Measurements from ENCODE around the gene OR1E1. TPM values are rescaled to one million over a fixed set of nuclear protein-coding genes. Genes with fewer than 3 reads are reported as not detected.
"Not testable (repeated sequence)": the region's sequence is repeated elsewhere in the genome, so short reads cannot be mapped to it uniquely, and the experiment has no call there.

The OR1E1 gene
- total and polyA plus RNA-seq, 3 donors from 2014 or later, result 0.25 to 0.63 TPM; not detected in 1

DNA sequence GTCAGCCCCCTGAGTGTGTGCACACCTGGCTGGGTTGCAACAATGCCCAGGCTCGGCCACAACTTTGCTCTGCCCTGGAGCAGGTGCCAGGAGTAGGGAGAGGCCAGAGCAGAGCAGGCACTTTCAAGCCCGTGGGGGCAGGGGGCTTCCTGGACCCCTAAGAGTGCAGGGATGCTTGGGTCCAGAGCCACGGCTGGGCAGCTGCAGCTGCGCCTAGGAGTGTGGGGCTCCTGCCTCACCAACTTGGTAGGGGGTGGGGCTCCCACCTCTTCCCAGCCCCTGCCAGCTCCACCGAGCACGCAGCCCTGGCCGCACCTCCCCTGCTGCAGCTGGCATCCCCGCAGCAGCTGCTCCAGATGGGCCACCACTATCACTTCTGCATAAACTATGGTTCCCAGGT, 19.9 kb downstream of the OR1E1 start:
- TF ChIP-seq, protein P1, sequence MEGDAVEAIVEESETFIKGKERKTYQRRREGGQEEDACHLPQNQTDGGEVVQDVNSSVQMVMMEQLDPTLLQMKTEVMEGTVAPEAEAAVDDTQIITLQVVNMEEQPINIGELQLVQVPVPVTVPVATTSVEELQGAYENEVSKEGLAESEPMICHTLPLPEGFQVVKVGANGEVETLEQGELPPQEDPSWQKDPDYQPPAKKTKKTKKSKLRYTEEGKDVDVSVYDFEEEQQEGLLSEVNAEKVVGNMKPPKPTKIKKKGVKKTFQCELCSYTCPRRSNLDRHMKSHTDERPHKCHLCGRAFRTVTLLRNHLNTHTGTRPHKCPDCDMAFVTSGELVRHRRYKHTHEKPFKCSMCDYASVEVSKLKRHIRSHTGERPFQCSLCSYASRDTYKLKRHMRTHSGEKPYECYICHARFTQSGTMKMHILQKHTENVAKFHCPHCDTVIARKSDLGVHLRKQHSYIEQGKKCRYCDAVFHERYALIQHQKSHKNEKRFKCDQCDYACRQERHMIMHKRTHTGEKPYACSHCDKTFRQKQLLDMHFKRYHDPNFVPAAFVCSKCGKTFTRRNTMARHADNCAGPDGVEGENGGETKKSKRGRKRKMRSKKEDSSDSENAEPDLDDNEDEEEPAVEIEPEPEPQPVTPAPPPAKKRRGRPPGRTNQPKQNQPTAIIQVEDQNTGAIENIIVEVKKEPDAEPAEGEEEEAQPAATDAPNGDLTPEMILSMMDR (IDR thresholded peaks at IDR 0.05), result no peak
- TF ChIP-seq POLR2A (IDR thresholded peaks at IDR 0.05), result no peak
- Histone ChIP-seq H3K27ac (no peak overlapping the region), H3K27me3 (no peaks in the 10 kb centered on the region), H3K36me3 (ENCODE audit: low read depth, missing control alignments) (no peaks in the 10 kb centered on the region), H3K9me3 (no peaks in the 10 kb centered on the region), H3K4me3 (no peak overlapping the region), H3K4me1 (no peaks in the 10 kb centered on the region)
- no peak for DNase-seq
- intact Hi-C loops (cut with DNase I; ENCODE audit: low total_unique reads), result no loop called here
- WGBS, 2 donors, result 80 to 81% methylated on average over 8 of the region's 8 CpGs

DNA sequence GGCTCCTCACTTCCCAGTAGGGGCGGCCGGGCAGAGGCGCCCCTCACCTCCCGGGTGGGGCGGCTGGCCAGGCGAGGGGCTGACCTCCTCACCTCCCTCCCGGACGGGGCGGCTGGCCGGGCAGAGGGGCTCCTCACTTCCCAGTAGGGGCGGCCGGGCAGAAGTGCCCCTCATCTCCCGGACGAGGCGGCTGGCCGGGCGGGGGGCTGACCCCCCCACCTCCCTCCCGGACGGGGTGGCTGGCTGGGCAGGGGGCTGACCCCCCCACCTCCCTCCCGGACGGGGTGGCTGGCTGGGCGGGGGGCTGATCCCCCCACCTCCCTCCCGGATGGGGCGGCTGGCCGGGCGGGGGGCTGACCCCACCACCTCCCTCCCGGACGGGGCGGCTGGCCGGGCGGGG, 27.0 kb downstream of the OR1E1 start:
- H3K27ac ChIP-seq; H3K36me3 ChIP-seq (ENCODE audit: low read depth, missing control alignments); intact Hi-C loops (cut with DNase I; ENCODE audit: low total_unique reads); H3K27me3 ChIP-seq; H3K4me1 ChIP-seq; H3K9me3 ChIP-seq; H3K4me3 ChIP-seq; DNase-seq: not testable (repeated sequence)
- 97% methylated on average over 6 of the region's 31 CpGs; no CpG with 5 or more reads in 1 of the 2 donors for whole genome bisulfite sequencing, 2 donors

Small RNA genes lying within 50 kb of the gene (small RNA-seq; reads per million reads assigned to genes)
- 0 reads per million in 2 donors for gene OR1AC1P

Other genes starting within 250 kb of the OR1E1 start
- not detected for gene OR1A2, start 200.9 kb downstream of the OR1E1 start, total RNA-seq
- gene OR1A2, start 200.9 kb downstream of the OR1E1 start, polyA plus RNA-seq (ENCODE audit: insufficient read depth, low read depth, low replicate concordance), result not detected
- under 1 TPM in 1 of 2 donors, not detected in 1; 0.06 TPM for gene OR1A1, start 190.7 kb downstream of the OR1E1 start, total RNA-seq
- not detected for gene OR1A1, start 190.7 kb downstream of the OR1E1 start, polyA plus RNA-seq (ENCODE audit: insufficient read depth, low read depth, low replicate concordance)
- gene OR3A1, start 100.0 kb downstream of the OR1E1 start, total RNA-seq, result 1 to 10 TPM; 6.6 to 7.9 TPM
- gene OR3A1, start 100.0 kb downstream of the OR1E1 start, polyA plus RNA-seq (ENCODE audit: insufficient read depth, low read depth, low replicate concordance), result 1.1 TPM
- gene OR3A2, start 12.1 kb downstream of the OR1E1 start, total RNA-seq, result 10 to 100 TPM; 22.7 to 27.4 TPM
- gene OR3A2, start 12.1 kb downstream of the OR1E1 start, polyA plus RNA-seq (ENCODE audit: insufficient read depth, low read depth, low replicate concordance), result 5.3 TPM
- not detected for gene OR3A3, start 13.0 kb upstream of the OR1E1 start, total RNA-seq
- not detected for gene OR3A3, start 13.0 kb upstream of the OR1E1 start, polyA plus RNA-seq (ENCODE audit: insufficient read depth, low read depth, low replicate concordance)
- under 1 TPM; 0.79 to 0.93 TPM for gene OR1E2, start 35.4 kb upstream of the OR1E1 start, total RNA-seq
- not detected for gene OR1E2, start 35.4 kb upstream of the OR1E1 start, polyA plus RNA-seq (ENCODE audit: insufficient read depth, low read depth, low replicate concordance)
- 100 to 1,000 TPM; 100 to 114 TPM for gene SPATA22, start 73.4 kb upstream of the OR1E1 start, total RNA-seq
- 368 TPM for gene SPATA22, start 73.4 kb upstream of the OR1E1 start, polyA plus RNA-seq (ENCODE audit: insufficient read depth, low read depth, low replicate concordance)
- gene ASPA, start 77.6 kb upstream of the OR1E1 start, total RNA-seq, result 1 to 10 TPM; 5.0 to 6.1 TPM
- 16.1 TPM for gene ASPA, start 77.6 kb upstream of the OR1E1 start, polyA plus RNA-seq (ENCODE audit: insufficient read depth, low read depth, low replicate concordance)
- gene TRPV3, start 159.4 kb upstream of the OR1E1 start, total RNA-seq, result 10 to 100 TPM; 19.8 to 37.2 TPM
- 6.6 TPM for gene TRPV3, start 159.4 kb upstream of the OR1E1 start, polyA plus RNA-seq (ENCODE audit: insufficient read depth, low read depth, low replicate concordance)
- gene TRPV1, start 211.0 kb upstream of the OR1E1 start, total RNA-seq, result 10 to 100 TPM; 11.4 to 11.5 TPM
- gene TRPV1, start 211.0 kb upstream of the OR1E1 start, polyA plus RNA-seq (ENCODE audit: insufficient read depth, low read depth, low replicate concordance), result 5.1 TPM
- gene SHPK, start 237.8 kb upstream of the OR1E1 start, total RNA-seq, result 10 to 100 TPM; 23.6 to 33.8 TPM
- gene SHPK, start 237.8 kb upstream of the OR1E1 start, polyA plus RNA-seq (ENCODE audit: insufficient read depth, low read depth, low replicate concordance), result 9.0 TPM
- 10 to 100 TPM; 43.8 to 57.3 TPM for gene CTNS, start 238.3 kb upstream of the OR1E1 start, total RNA-seq
- 50.4 TPM for gene CTNS, start 238.3 kb upstream of the OR1E1 start, polyA plus RNA-seq (ENCODE audit: insufficient read depth, low read depth, low replicate concordance)